ENCODE results near the gene SPRTN.

DNA sequence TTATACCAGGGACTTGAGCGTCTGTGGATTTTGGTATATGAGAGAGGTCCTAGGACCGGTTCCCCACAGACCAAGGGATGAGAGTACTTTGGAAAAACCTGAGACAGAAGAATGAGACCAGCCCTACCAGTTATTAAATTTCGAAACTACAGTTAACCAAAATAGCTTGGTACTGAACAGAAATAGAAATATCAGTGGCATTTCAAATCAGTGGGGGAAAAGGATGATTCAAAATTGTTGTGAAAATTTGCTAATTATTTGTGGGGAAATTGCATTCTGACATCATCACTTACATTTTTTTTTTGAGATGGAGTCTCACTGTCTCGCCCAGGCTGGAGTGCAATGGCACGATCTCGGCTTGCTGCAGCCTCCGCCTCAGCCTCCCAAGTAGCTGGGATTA is 8.6 kb upstream of the SPRTN start:
- TF ChIP-seq, protein P1, sequence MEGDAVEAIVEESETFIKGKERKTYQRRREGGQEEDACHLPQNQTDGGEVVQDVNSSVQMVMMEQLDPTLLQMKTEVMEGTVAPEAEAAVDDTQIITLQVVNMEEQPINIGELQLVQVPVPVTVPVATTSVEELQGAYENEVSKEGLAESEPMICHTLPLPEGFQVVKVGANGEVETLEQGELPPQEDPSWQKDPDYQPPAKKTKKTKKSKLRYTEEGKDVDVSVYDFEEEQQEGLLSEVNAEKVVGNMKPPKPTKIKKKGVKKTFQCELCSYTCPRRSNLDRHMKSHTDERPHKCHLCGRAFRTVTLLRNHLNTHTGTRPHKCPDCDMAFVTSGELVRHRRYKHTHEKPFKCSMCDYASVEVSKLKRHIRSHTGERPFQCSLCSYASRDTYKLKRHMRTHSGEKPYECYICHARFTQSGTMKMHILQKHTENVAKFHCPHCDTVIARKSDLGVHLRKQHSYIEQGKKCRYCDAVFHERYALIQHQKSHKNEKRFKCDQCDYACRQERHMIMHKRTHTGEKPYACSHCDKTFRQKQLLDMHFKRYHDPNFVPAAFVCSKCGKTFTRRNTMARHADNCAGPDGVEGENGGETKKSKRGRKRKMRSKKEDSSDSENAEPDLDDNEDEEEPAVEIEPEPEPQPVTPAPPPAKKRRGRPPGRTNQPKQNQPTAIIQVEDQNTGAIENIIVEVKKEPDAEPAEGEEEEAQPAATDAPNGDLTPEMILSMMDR (IDR thresholded peaks at IDR 0.05), result no peak
- no peak for TF ChIP-seq POLR2A (IDR thresholded peaks at IDR 0.05)

Data from ovary (tissue), 3 donors.